HEK293 (cell line): ENCODE data around the gene CCDC38.

Experiments used
- CTCF ChIA-PET: fragments of 350-600 bp; formaldehyde crosslinking; extraction: SDS; loops from one replicate; lab custom pipeline; 2021; ENCODE audit warnings: antibody characterized with exemption; lab: Yijun Ruan, JAX
- POLR2A ChIA-PET: fragments of 300-600 bp; formaldehyde crosslinking; extraction: SDS; loops from one replicate; lab custom pipeline; 2020; ENCODE audit warnings: antibody characterized with exemption, inconsistent platforms; lab: Yijun Ruan, JAX
- H3K27ac ChIP-seq: fragments of 200-500 bp; sonication (Bioruptor generic); 2 replicates; pipeline ENCODE4 v1.5.1; 2014; ENCODE audit warnings: low read depth, low read length, control low read depth, inconsistent platforms; ENCODE audit errors: extremely low read depth
- H3K36me3 ChIP-seq, 2 experiments: fragments of 200-500 bp in 1 of 2; sonication (Bioruptor generic) in 1 of 2; 1 replicate in 1 of 2; 2 replicates in 1 of 2; pipeline ENCODE4 v1.5.1; 2014 to 2017; ENCODE audit warnings: inconsistent platforms in 2 of 2, low read length in 2 of 2; ENCODE audit not compliant: control insufficient read depth in 2 of 2, insufficient read depth in 1 of 2
- H3K4me1 ChIP-seq: fragments of 200-500 bp; sonication (Bioruptor generic); 2 replicates; pipeline ENCODE4 v1.5.1; 2014; ENCODE audit warnings: mild to moderate bottlenecking, low read length, inconsistent platforms; ENCODE audit not compliant: control insufficient read depth, insufficient read depth
- H3K4me3 ChIP-seq: 2 replicates; pipeline ENCODE4 v1.5.1; 2011; ENCODE audit warnings: low read depth, mild to moderate bottlenecking, control low read depth, low read length, moderate library complexity
- H3K9me3 ChIP-seq: fragments of 200-500 bp; sonication (Bioruptor generic); 2 replicates; pipeline ENCODE4 v1.5.1; 2014; ENCODE audit warnings: low read depth, low read length, inconsistent platforms; ENCODE audit not compliant: control insufficient read depth, insufficient read depth
- GLIS1 ChIP-seq: fragments of 450-650 bp; formaldehyde crosslinking; IDR thresholded peaks from 2 replicates; pipeline ENCODE4 v1.5.1; 2016; ENCODE audit warnings: missing biosample characterization, missing genetic modification characterization
- HOXC10 ChIP-seq: sonication (generic); formaldehyde crosslinking; IDR thresholded peaks from 2 replicates; pipeline ENCODE4 v1.8.1; 2023; ENCODE audit warnings: mild to moderate bottlenecking, missing genetic modification reagents
- INSM2 ChIP-seq: fragments of 450-650 bp; formaldehyde crosslinking; IDR thresholded peaks from 2 replicates; pipeline ENCODE4 v1.5.1; 2016; ENCODE audit warnings: missing biosample characterization, missing genetic modification characterization
- PRDM2 ChIP-seq: fragments of 450-650 bp; formaldehyde crosslinking; IDR thresholded peaks from 2 replicates; pipeline ENCODE4 v1.5.1; 2016; ENCODE audit warnings: missing biosample characterization, missing genetic modification characterization, borderline replicate concordance
- SP7 ChIP-seq: fragments of 450-650 bp; formaldehyde crosslinking; IDR thresholded peaks from 2 replicates; pipeline ENCODE4 v1.5.1; 2016; ENCODE audit warnings: missing biosample characterization, missing genetic modification characterization
- TCF7L2 ChIP-seq: IDR thresholded peaks from 2 replicates; pipeline ENCODE4 v1.6.1; 2011; ENCODE audit warnings: low read depth, mild to moderate bottlenecking, inconsistent platforms, low read length, moderate library complexity, borderline replicate concordance
- ZBTB17 ChIP-seq: fragments of 450-650 bp; formaldehyde crosslinking; IDR thresholded peaks from 2 replicates; pipeline ENCODE4 v1.5.1; 2016; ENCODE audit warnings: missing biosample characterization, missing genetic modification characterization
- ZBTB48 ChIP-seq: fragments of 450-650 bp; formaldehyde crosslinking; IDR thresholded peaks from 2 replicates; pipeline ENCODE4 v1.5.1; 2016; ENCODE audit warnings: missing biosample characterization, missing genetic modification characterization
- ZNF133 ChIP-seq: fragments of 450-650 bp; formaldehyde crosslinking; IDR thresholded peaks from 2 replicates; pipeline ENCODE4 v1.5.1; 2016; ENCODE audit warnings: missing biosample characterization, missing genetic modification characterization
- ZNF155 ChIP-seq: fragments of 450-650 bp; formaldehyde crosslinking; IDR thresholded peaks from 2 replicates; pipeline ENCODE4 v1.5.1; 2016; ENCODE audit warnings: missing biosample characterization, missing genetic modification characterization
- ZNF239 ChIP-seq: fragments of 450-650 bp; formaldehyde crosslinking; IDR thresholded peaks from 2 replicates; pipeline ENCODE4 v1.5.1; 2016; ENCODE audit warnings: missing biosample characterization, missing genetic modification characterization
- ZNF280C ChIP-seq: fragments of 450-650 bp; formaldehyde crosslinking; IDR thresholded peaks from 2 replicates; pipeline ENCODE4 v1.5.1; 2016; ENCODE audit warnings: missing biosample characterization, missing genetic modification characterization
- ZNF37A ChIP-seq: fragments of 450-650 bp; IDR thresholded peaks from 2 replicates; pipeline ENCODE4 v1.5.1; 2018; ENCODE audit warnings: missing biosample characterization, missing genetic modification characterization
- ZNF394 ChIP-seq: fragments of 450-650 bp; formaldehyde crosslinking; IDR thresholded peaks from 2 replicates; pipeline ENCODE4 v1.5.1; 2016; ENCODE audit warnings: missing biosample characterization, missing genetic modification characterization, mild to moderate bottlenecking, moderate library complexity, borderline replicate concordance
- ZNF48 ChIP-seq: fragments of 450-650 bp; formaldehyde crosslinking; IDR thresholded peaks from 2 replicates; pipeline ENCODE4 v1.5.1; 2016; ENCODE audit warnings: missing biosample characterization, missing genetic modification characterization
- ZNF510 ChIP-seq: fragments of 450-650 bp; formaldehyde crosslinking; IDR thresholded peaks from 2 replicates; pipeline ENCODE4 v1.5.1; 2018; ENCODE audit warnings: mild to moderate bottlenecking, missing genetic modification characterization, missing biosample characterization; ENCODE audit not compliant: insufficient replicate concordance
- ZNF530 ChIP-seq: fragments of 450-650 bp; formaldehyde crosslinking; IDR thresholded peaks from 2 replicates; pipeline ENCODE4 v1.5.1; 2016; ENCODE audit warnings: low read depth, missing biosample characterization, missing genetic modification characterization
- ZNF560 ChIP-seq: fragments of 450-650 bp; formaldehyde crosslinking; IDR thresholded peaks from 2 replicates; pipeline ENCODE4 v1.5.1; 2017; ENCODE audit warnings: missing biosample characterization, missing genetic modification characterization, borderline replicate concordance
- ZNF610 ChIP-seq: fragments of 450-650 bp; formaldehyde crosslinking; IDR thresholded peaks from 2 replicates; pipeline ENCODE4 v1.5.1; 2016; ENCODE audit warnings: missing biosample characterization, missing genetic modification characterization, borderline replicate concordance
- ZNF629 ChIP-seq: fragments of 450-650 bp; formaldehyde crosslinking; IDR thresholded peaks from 2 replicates; pipeline ENCODE4 v1.5.1; 2017; ENCODE audit warnings: missing biosample characterization, missing genetic modification characterization
- ZNF660 ChIP-seq: fragments of 450-650 bp; IDR thresholded peaks from 2 replicates; pipeline ENCODE4 v1.5.1; 2018; ENCODE audit warnings: missing biosample characterization, mild to moderate bottlenecking, missing genetic modification characterization
- ZNF830 ChIP-seq: fragments of 450-650 bp; IDR thresholded peaks from 2 replicates; pipeline ENCODE4 v1.5.0; 2018; ENCODE audit warnings: missing biosample characterization, missing genetic modification characterization, low read depth, mild to moderate bottlenecking, moderate library complexity

Gene CCDC38

GRCh38 chr12:95990136-95990535 is 47.7 kb upstream of the CCDC38 start (continued):
- TF ChIP-seq ZNF48 (no peak), ZBTB48 (tag by site-specific recombination) (no peak), ZNF610 (tag by site-specific recombination) (no peak), ZNF629 (tag by site-specific recombination) (no peak), PRDM2 (tag by site-specific recombination) (no peak)

- TF ChIP-seq ZNF155, result no peak
- TF ChIP-seq TCF7L2, result no peak
- no peak for TF ChIP-seq ZNF239 (tag by site-specific recombination)
- TF ChIP-seq ZNF660 (tag by site-specific recombination), result no peak
- TF ChIP-seq GLIS1 (tag by site-specific recombination), result no peak
- no peak for TF ChIP-seq ZNF133 (tag by site-specific recombination)
- TF ChIP-seq ZNF830 (tag by site-specific recombination), result no peak
- no peak for TF ChIP-seq ZNF37A (tag by site-specific recombination)
- no peak for TF ChIP-seq SP7
- TF ChIP-seq ZBTB17 (tag by site-specific recombination), result no peak
- no peak for TF ChIP-seq INSM2 (tag by site-specific recombination)
- TF ChIP-seq HOXC10 (CRISPR knock-in tag), result no peak
- no peak for TF ChIP-seq ZNF280C
- no peak for TF ChIP-seq ZNF560
- no peak for TF ChIP-seq ZNF394 (tag by site-specific recombination)
- no peak for TF ChIP-seq ZNF530 (tag by site-specific recombination)
- TF ChIP-seq ZNF510 (tag by site-specific recombination), result no peak
- POLR2A ChIA-PET, result no interaction called here
Measured at GRCh38 chr12:95989504-95990123, 47.2 kb upstream of the CCDC38 start.

More at GRCh38 chr12:95989504-95990123, 47.2 kb upstream of the CCDC38 start:
- CTCF ChIA-PET, result interaction anchor here (0.6 to 4.5 kb wide), 5 partner anchors 9 to 171 kb away, joined by 3 to 22 read pairs (median 3); no protein-coding TSS in a partner anchor
- H3K36me3 ChIP-seq, result no peaks in the 10 kb centered on the region
- no peak overlapping the region for H3K27ac ChIP-seq
- H3K9me3 ChIP-seq, result no peaks in the 10 kb centered on the region
- no peaks in the 10 kb centered on the region for H3K4me1 ChIP-seq
- H3K4me3 ChIP-seq, result no peak overlapping the region
